Activated CD4-positive, alpha-beta T cell treated with anti-CD3 and anti-CD28 coated beads, Interleukin-2, amount 50 U/mL, for 24 hours (primary cell): ENCODE data around the gene MTMR8.

Experiments
- DNase-seq, 2 donors: peaks; one replicate each; pipeline ENCODE4 v3.0.0-alpha.2; 2020; ENCODE audit warnings: low read depth in 1 of 2, low spot score in 1 of 2

The MTMR8 gene

DNA sequence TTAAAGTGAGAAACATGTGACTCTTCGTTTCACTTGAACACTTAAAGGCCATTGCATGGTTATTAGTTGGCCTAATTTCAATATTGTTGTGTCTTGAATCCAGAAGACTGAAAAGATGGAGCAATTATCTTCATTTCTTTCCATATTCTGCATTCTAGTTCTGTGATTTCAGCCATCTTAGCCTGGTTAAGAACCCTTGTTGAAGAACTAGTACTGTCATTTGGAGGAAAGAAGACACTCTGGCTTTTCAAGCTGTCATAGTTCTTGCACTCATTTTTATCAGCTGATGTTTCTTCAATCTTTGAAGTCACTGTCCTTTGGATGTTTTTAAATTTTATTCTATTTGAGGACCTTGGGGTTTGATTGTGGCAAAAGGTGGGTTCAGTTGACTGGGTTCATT, 81.6 kb downstream of the MTMR8 start:
- DNase-seq: no peak

DNA sequence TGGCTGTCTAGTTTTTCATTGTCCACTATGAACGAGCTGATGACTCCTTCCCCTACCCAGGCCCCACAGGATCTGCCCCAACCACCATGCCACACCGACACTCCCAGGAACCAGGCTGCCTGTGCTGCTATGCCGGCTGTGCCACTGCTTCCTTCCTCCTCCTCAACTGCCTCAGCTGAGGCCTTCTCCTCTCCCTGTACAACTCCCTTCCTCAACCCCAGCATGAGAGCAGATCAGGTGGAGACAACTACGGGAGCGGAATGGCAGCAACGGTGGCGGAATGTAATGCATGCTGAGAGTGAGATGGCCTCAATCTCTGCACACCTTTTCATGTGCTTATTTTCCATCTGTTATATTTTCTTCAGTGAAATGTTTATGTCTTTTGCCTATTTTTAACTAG, 88.5 kb downstream of the MTMR8 start:
- no peak for DNase-seq

DNA sequence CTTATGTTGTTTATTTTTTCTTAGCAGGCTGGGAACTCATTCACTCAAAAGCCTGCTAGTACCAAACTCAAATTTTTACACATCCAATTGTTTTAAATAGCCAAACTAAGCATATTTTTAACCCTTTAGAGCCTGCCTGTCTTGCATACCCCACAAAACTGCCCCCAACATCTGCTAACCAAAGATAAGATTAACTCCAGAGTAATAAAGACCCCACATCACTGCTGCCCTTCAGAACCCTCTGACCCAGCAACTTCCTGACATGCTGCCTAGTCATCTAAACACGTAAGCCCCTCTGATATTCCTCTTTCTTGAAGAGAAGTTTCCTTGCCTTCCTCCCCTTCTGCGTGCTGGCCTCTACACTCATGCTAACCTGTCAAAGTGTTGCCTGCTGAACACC, 104.1 kb downstream of the MTMR8 start:
- DNase-seq: no peak

DNA sequence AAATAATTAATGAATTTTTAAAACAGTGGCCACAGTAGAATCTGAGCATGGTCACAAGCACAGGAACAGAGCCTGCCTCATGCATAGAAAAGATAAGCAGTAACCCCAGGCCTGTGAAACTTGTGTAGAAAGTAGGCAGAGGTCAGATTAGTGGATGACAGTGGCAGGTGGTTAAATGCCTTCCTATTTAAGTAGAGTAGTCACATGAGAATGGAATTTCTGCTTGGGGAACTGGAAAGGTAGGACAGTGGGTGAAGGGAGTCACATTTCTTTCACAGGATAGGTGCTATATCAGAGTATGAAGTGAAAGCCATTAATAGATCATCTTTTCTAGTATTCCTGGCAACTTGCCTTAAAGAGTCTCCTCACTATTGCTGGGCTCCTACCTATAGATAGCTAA, 130.0 kb downstream of the MTMR8 start:
- DNase-seq: no peak

DNA sequence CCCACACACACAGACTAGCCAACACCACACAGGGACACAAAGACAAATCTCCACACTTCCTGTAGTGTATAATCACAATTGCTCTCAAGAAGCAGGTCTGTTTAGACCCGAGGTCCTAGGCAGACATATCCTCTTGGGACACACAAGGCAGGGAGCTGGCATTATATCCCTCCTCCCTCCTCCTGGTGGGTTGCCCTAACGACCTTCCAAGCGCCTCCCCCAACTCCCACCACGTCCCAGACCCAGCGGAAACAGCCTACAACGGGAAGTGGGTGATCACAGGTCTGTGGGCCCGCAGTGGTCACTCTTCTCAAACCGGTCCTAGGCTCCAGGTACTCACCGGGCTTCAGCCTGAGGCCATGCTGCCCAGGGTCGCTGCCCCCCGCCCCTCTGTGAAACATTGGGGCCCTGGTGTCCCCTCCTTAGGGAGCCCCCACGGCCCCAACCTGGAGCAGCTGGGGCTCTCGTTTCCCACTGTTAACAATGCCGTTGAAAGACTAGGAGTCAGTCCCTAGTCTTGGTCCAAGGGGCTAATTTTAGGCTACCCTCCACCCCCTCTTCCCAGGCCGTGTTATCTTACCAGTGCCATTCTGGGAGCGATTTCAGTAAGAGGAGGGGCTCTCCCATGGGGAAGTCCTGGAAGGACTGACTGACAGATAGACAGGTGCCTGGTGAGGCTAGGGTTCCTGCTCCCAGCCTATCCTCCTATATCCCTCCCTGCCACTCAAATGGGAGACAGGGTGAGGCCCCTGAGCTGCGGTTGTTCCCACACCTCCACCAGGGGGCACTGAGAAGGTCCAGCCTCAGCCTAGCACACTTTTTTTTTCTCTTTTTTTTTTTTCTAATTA, 164.9 kb downstream of the MTMR8 start, which contains the start of gene ASB12:
Gene ASB12, minus strand, starts transcription at position 485 of the 848 bp plus-strand sequence. CDS start 4,957 bp downstream, outside the sequence.
- no peak for DNase-seq

DNA sequence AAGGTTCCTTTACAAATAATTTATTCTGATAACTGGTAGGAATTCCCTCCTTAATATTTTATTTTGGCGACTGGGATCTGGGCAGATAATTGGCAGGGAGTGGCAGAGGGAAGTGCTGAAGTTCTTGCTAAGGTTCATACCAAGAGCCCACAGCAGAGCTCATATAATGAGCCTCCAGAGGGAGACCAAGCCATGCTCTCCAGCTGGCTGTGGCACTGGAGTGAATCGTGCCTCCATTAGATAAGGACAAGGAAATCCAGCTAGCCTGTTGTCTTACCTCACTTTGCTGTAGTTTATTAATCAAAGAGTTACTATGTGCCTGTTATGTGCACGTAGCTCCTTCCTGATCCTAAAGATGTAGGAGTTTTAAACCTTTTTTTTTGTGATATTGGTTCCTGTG, 166.1 kb downstream of the MTMR8 start:
- DNase-seq: no peak
